Neural cell (in vitro differentiated cells): Measurements from ENCODE around the gene OR52J3.

Source experiments
- EZH2 ChIP-seq: fragments of 200-600, 300-800 bp; shearing (Covaris generic), sonication (generic); IDR thresholded peaks from 2 replicates; pipeline ENCODE4 v1.6.1; 2014; ENCODE audit warnings: antibody characterized with exemption, low read length, borderline replicate concordance, mild to moderate bottlenecking; ENCODE audit not compliant: insufficient read depth, poor library complexity, severe bottlenecking
- POLR2AphosphoS5 ChIP-seq: IDR thresholded peaks from 2 replicates; pipeline ENCODE4 v1.6.1; 2012
- TF ChIP-seq, protein P1 (sequence below): fragments of 450-650 bp; IDR thresholded peaks from 2 replicates; pipeline ENCODE4 v1.5.1; 2014; ENCODE audit warnings: antibody characterized with exemption, mild to moderate bottlenecking, moderate library complexity; ENCODE audit not compliant: poor library complexity, severe bottlenecking
- TF ChIP-seq, protein P2 (sequence below): IDR thresholded peaks from 2 replicates; pipeline ENCODE4 v1.6.1; 2012; ENCODE audit warnings: borderline replicate concordance

DNA sequence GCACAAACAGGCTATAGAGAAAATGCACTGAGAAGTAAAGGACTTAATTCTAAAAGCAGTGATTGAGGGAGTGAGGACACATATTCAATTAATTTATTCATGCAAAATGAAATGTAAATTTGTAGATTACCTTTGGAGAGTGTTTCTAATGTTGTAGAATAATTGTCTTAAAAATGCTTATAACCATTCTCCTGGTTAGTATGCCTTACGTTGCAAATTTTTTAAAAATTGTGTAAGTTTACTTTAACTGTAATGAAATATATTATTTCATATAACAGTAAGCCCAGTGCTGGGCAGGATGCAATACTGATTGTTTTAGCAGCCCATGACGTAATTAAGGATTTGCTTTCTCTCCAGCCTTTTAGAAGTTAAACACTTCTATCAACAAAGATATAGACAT lies 49.7 kb downstream of the OR52J3 start:
- TF ChIP-seq, protein P1, sequence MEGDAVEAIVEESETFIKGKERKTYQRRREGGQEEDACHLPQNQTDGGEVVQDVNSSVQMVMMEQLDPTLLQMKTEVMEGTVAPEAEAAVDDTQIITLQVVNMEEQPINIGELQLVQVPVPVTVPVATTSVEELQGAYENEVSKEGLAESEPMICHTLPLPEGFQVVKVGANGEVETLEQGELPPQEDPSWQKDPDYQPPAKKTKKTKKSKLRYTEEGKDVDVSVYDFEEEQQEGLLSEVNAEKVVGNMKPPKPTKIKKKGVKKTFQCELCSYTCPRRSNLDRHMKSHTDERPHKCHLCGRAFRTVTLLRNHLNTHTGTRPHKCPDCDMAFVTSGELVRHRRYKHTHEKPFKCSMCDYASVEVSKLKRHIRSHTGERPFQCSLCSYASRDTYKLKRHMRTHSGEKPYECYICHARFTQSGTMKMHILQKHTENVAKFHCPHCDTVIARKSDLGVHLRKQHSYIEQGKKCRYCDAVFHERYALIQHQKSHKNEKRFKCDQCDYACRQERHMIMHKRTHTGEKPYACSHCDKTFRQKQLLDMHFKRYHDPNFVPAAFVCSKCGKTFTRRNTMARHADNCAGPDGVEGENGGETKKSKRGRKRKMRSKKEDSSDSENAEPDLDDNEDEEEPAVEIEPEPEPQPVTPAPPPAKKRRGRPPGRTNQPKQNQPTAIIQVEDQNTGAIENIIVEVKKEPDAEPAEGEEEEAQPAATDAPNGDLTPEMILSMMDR, result no peak
- TF ChIP-seq EZH2 (no peak), POLR2AphosphoS5 (no peak)
- TF ChIP-seq, protein P2, sequence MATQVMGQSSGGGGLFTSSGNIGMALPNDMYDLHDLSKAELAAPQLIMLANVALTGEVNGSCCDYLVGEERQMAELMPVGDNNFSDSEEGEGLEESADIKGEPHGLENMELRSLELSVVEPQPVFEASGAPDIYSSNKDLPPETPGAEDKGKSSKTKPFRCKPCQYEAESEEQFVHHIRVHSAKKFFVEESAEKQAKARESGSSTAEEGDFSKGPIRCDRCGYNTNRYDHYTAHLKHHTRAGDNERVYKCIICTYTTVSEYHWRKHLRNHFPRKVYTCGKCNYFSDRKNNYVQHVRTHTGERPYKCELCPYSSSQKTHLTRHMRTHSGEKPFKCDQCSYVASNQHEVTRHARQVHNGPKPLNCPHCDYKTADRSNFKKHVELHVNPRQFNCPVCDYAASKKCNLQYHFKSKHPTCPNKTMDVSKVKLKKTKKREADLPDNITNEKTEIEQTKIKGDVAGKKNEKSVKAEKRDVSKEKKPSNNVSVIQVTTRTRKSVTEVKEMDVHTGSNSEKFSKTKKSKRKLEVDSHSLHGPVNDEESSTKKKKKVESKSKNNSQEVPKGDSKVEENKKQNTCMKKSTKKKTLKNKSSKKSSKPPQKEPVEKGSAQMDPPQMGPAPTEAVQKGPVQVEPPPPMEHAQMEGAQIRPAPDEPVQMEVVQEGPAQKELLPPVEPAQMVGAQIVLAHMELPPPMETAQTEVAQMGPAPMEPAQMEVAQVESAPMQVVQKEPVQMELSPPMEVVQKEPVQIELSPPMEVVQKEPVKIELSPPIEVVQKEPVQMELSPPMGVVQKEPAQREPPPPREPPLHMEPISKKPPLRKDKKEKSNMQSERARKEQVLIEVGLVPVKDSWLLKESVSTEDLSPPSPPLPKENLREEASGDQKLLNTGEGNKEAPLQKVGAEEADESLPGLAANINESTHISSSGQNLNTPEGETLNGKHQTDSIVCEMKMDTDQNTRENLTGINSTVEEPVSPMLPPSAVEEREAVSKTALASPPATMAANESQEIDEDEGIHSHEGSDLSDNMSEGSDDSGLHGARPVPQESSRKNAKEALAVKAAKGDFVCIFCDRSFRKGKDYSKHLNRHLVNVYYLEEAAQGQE, result no peak
